ENCODE data around the gene NEUROD6.

Gene NEUROD6

GRCh38 chr7:31327071-31327470, 13.5 kb downstream of the NEUROD6 start:
- no peak for DNase-seq

GRCh38 chr7:31326416-31326815, 14.1 kb downstream of the NEUROD6 start:
- no peak for DNase-seq

GRCh38 chr7:31323101-31323500, 17.4 kb downstream of the NEUROD6 start:
- no peak for DNase-seq

DNA sequence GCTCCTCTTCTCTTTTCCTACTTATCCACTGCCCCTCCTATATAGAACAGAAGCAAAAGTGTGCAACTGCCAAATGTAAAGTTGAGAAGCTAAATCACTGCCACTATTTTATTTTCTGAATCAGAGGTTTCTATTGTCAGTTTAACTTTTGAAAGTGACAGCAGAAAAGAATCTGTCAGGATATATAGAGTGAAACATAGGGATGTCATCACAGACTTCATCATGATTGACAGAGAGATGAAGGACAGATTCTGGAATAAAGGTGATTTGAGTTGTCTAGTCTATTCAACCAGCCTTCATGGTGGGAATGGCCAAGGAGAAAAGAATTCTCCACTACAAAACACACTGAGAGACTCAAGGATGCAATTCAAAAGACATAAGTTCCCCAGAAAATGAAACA, 19.9 kb downstream of the NEUROD6 start:
- DNase-seq, result no peak

DNA sequence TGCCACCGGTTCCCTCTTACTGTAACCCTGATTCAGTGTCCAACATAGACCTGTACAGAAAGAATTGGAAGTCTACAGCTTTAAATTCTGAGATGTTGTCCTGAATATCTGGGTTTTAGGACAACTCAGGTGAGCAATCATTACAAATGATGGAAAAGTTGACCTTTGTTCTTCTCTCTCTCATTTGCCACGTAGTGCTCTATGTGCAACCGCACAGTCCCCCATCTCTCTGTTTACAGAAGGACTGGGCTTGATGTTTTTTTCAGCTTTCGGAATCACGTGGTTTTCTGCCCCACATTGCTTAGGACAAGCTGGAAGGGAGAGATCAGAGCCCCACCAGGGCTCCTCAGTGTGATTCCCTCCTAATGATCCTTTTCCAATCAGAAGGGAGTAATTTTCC, 22.2 kb downstream of the NEUROD6 start:
- DNase-seq, result no peak

DNA sequence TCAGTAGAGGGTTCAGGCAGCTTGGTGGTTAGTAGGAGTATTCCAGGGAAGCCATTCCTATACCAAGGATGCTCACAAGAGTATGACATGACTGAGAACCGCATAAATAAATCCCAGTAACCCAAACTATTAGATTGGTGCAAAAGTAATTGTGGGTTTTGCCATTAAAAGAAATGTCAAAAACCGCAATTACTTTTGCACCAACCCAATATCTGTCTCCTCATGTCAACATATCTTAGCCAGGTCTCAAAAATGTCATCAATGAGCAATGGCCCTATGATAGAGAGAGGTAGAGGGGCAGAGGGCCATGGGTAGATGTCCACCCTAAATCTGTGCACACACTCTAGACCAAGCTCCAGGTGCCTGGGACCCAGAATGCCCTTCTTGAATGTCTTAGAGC, 23.6 kb downstream of the NEUROD6 start:
- no peak for DNase-seq

DNA sequence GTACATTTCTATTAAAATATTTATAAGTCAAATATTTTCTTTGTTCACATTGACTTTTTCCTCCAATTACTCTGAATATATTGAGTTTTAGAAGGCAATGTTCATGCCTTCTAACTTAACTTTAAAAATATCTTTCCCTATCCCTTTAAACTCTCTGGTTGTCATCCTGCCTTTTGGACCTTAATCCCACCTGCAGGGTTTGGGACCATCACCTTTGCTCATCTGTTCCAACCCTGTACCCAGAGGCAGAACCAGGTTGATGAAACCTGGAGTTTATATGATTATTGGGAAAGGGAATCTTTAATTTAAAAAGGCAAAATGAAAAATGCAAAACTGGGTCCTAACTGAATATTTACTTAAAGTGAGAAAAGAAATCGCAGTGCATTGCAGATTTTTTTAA, 24.8 kb downstream of the NEUROD6 start:
- DNase-seq, result no peak

DNA sequence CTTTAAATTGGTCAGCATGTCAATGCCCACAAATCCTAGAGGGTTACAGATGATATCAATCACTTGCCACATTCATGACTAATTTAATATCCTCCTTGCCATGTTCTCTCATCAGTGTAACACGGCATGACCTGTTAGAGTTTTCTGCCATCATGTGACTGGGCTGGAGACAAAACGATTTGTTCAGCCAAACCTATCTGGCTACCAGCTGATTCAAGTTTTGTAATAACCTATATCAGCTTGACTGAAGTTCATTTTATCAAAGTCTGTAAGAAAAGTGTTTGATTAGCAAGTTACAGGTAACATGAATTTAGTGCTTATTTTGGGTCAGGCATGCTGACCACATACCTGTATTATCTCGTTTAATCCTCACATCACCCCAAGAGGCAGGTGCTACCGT, 25.7 kb downstream of the NEUROD6 start:
- no peak for DNase-seq

- DNase-seq, result no peak
Measured at GRCh38 chr7:31312889-31313288, 27.6 kb downstream of the NEUROD6 start.

DNA sequence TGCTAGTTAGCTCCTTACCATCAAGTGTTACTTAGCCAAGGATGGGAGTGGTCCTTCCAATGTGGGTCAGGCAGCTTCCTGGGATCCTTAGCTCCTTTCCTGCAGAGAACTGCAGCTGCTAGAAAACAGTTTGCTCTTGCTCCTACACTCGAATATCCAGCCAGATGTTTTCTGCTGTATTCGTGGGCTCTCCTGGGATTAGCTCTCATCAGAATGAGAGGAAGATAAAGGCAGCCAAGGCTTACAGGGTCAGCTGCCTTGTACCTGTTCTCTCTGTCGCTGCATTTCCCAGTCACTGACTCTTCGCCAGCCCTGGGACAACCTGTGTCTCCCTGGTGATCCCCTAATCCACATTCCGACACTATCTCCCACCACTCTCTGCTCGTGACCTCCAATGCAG, 29.0 kb downstream of the NEUROD6 start:
- no peak for DNase-seq

GRCh38 chr7:31310321-31310935, 30.1 kb downstream of the NEUROD6 start:
- DNase-seq, result no peak

DNA sequence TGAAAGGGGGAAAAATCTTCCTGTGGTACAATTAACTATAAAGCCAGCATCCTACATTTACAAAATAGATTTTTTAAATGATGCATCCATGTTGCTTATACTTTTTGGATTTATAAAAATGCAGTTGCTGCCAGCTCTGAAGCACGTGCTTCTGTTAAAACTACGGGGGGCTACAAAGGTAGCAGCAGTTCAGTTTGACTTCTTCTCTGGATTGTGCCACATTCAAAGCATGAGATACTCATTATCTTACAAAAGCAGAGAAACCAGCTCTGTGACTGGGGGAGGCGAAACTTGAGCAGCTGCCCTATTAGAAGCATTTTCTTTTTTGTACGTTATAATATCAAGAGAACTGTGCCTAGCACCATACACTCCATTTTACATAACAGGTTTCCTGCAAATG, 31.1 kb downstream of the NEUROD6 start:
- no peak for DNase-seq

GRCh38 chr7:31308652-31309051, 31.9 kb downstream of the NEUROD6 start:
- no peak for DNase-seq

DNA sequence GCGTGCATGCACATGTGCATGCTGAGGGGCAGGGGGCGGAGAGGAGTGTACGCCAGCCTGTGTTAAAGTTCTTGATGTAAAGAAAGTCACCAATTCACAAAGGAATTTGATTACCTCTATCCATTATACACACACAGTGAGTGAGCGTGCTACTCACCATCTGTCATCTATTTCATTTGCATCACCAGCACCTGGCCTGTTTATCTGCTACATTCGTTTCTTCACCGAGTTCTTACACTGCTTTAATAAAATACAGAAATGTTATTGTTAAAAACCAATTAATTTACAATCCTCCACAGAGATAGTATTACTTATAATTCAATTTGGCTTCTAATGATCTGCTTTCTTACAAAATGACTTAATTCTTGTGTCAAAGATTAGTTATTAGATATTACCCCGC, 32.6 kb downstream of the NEUROD6 start:
- DNase-seq, result no peak

- DNase-seq, result no peak
Measured at GRCh38 chr7:31305260-31305659, 35.3 kb downstream of the NEUROD6 start.

DNA sequence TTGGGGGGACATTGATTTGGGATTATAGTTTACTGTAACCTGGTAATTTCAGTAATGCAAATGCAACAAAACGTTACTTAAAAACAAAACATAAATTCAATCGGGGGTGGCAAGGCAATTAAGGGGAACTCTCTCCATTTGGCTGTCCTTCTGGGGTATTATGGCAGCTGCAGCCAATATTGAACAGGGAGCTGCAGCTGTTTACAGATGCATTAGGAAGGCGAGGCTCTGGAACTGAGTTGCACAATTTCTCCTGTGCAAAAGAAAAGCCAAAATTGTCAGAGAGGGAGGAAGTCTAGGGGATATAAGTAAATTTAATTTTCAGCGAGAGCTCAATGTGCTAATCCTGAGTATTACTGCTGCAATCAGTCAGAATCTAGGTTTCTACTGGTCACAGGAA, 36.1 kb downstream of the NEUROD6 start:
- DNase-seq, result no peak

DNA sequence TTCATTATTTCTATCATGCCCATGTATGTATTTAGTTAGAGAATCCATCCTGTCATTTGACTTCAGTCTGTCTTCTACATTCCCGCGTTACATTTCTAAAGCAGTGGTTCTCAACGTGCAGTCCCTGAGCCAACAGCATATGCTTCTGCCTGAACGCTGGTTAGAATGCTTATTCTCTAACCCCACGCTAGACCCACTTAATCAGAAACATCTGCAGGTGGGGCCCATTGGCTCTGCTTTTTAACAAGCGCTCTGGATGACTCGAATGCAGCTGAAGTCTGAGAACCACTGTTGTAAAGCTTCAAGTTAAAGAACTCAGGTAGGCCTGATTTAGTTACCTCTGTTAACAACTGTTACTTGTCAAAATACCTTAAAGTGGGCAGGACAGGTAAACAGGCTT, 38.2 kb downstream of the NEUROD6 start:
- DNase-seq, result no peak

- no peak for DNase-seq
Measured at GRCh38 chr7:31299336-31299735, 41.2 kb downstream of the NEUROD6 start.

- DNase-seq, result no peak
Measured at GRCh38 chr7:31290601-31291000, 49.9 kb downstream of the NEUROD6 start.

Measured in activated T-cell treated with anti-CD3 and anti-CD28 coated beads for 4 hours (primary cell).